Pons (tissue), 1 donor: ENCODE measurements around the gene CHCHD4.
"Not testable (repeated sequence)": the region's sequence is repeated elsewhere in the genome, so short reads cannot be mapped to it uniquely, and the experiment has no call there.

Experiments
- DNase-seq: peaks from one replicate; pipeline ENCODE4 v3.0.0-alpha.2; 2016; ENCODE audit warnings: low spot score

CHCHD4 gene

DNA sequence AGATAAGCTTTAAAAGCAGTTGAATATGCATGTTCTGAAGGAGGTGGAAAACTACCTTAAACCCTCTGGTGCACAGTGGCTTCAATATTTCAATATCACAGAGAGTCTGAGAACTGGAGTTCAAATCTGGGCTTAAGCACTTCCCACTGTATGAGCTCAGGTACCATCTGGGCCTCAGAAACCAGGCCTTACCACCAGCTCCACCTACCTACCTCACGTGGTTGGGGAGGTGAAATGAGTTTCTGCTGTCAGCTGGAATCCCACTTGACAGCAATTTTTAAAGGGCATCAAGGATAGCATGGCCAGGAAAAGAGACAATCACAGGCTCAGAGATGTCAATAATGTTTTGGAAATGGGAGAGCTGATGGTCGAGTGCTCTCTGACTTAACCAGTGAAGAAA, 5.0 kb downstream of the CHCHD4 start:
- DNase-seq, result no peak

DNA sequence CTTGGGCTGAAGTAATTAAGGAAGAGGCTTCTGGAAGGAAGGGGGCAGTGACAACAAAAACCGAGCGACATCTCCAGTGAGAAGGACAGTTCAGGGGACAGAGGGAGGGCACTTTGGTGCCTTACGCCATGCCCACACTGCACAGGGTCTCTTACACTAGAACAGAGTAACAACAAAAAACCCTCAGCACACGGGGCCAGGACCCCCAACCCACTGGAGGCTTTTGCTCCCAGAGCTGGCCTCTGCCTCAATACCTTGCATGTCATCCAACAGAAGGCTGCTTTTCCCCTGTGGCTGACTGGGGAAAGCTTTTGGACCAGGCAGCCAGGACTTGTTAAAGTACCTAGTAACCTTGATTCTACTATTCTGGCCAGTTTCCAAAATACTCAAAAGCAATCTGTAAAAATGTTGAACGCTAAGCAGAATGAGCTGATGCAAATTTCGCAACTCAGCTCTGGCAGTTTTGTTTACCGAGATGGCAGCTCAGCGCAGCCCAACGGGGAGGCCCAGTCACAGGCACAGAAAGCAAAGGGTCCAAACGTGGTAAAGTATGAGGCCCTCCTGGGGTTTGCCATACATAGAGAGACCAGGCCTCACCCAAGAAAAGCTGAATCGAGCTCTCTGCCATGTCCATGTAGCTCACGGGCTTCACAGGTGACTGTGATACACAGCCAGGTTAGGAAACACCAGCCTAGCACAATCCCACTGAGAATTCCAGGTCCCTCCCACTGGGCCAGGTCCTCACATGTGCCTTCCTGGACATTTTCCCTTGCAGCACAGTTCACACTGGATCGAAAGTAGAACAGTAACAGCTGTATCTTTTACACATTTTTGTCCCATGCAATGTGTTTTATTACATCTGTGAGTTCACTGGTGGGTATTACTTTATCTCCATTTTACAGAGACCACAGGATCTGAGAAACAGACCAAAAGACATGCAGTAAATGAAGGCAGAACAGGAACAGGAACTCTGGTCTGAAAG, 6.0 kb downstream of the CHCHD4 start:
- no peak for DNase-seq

DNA sequence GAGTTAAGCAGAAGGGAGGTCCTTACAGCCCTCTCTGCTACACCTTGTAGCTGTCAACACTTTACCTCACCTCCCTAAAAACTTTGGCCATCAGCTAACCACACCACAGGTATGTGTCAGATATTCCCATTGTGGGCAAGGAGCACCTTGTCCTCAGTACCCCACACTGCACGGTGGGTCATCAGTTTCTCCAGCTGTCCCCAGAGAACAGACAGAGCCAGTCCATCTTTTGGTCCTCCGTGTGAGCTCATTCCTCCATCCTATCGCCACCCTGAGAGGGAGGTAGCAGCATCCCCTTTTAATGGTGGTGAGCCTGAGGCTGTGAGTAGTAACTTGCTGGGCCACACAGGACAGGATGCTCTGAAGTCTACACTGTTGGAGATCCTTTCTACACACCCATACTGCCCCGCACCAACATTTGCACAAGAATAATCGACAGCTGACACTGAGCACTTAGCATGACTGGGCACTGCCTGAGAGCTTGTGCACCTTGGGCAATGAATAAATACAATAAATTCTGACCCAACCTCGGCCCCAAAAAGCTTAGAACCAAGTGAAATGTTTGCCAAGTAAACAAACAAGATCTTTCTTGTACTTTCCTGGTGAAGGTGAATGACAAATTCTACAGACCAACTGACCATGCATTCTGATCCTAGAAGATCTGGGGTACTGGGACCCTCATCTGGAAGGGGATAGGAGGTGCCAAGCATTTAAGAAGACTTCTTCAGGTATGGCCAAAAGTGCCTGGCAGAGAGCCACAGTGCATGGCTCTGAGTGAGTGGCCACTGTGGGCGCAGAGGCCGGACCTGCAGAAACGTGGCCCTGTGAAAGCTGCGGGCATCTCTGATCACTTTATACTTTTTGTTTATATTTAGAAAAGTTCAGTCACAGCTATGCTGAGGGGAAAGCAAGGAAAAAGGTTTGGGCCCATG, 6.9 kb downstream of the CHCHD4 start:
- no peak for DNase-seq

- no peak for DNase-seq
These were observed 10.6 kb downstream of the CHCHD4 start for GRCh38 chr3:14113965-14114635.

- no peak for DNase-seq
These were observed 14.0 kb downstream of the CHCHD4 start for GRCh38 chr3:14110699-14111098.

GRCh38 chr3:14109821-14110220, 14.8 kb downstream of the CHCHD4 start:
- not testable (repeated sequence) for DNase-seq

DNA sequence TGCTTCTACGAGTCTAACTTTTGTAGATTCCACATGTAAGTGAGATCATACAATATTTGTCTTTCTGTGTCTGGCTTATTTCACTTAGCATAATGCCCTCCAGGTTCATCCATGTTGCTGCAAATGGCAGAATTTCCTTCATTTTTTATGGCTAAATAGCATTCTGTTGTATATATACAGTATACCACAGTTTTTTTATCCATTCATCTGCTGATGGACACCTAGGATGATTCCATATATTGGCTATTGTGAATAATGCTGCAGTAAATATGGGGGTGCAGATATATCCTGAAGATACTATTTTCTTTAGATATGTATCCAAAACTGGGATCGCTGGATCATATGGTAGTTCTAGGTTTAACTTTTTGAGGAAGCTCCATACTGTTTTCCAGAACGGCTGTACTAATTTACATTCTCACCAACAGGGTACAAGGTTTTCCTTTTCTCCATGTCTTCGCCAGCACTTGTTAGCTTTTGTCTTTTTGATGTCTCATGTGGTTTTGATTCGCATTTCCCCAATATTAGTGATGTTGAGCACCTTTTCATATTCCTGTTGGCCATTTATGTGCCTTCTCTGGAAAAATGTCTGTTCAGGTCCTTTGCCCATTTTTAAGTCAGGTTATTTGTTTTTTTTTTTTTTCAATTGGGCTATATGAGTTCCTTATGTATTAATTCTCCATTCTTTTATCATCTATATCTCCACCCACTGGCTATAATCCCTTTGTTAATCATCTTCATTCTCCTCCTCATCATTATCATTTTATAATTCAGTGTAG, 26.9 kb downstream of the CHCHD4 start:
- no peak for DNase-seq

- DNase-seq, result no peak
These were observed 27.9 kb downstream of the CHCHD4 start for GRCh38 chr3:14096742-14097141.

- no peak for DNase-seq
These were observed 30.8 kb downstream of the CHCHD4 start for GRCh38 chr3:14093831-14094230.

- DNase-seq, result no peak
These were observed 32.2 kb downstream of the CHCHD4 start for GRCh38 chr3:14092464-14092863.

DNA sequence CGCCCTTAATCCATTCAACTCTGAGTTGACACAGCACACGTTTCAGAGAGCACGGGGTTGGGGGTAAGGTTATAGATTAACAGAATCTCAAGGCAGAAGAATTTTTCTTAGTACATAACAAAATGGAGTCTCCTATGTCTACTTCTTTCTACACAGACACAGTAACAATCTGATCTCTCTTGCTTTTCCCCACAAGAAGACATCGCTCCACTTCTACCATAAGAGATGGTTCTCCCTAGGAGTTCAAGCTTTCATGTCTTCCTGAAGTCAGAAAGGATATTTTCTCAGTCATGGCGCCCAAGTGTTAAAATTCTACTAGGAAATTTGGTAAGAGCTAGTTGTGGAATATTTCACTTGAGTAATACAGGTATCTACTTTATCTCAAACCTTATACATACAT, 32.7 kb downstream of the CHCHD4 start:
- DNase-seq, result not testable (repeated sequence)

- DNase-seq, result not testable (repeated sequence)
These were observed 37.2 kb downstream of the CHCHD4 start for GRCh38 chr3:14087461-14087860.

GRCh38 chr3:14082108-14082657, 42.5 kb downstream of the CHCHD4 start:
- no peak for DNase-seq

DNA sequence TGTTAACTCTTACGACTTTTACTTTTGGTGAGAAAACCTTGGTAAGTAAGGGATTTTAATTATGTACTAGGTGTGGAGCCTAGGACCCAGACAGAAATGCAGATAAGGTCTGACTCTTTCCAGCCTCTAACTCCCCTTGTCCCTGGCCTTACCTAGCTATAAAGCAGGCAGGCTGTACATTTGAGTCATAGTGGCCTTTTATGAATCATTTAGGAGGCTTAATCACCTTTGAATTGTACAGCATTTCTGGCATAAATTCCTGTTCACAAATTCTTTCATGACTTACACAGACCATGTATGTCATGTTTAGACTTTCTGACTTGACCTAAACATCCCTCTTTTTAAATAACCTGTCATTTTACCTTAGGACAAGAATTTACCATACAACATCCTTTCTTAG, 47.4 kb downstream of the CHCHD4 start:
- DNase-seq, result no peak

GRCh38 chr3:14075233-14075632, 49.4 kb downstream of the CHCHD4 start:
- DNase-seq, result not testable (repeated sequence)

DNA sequence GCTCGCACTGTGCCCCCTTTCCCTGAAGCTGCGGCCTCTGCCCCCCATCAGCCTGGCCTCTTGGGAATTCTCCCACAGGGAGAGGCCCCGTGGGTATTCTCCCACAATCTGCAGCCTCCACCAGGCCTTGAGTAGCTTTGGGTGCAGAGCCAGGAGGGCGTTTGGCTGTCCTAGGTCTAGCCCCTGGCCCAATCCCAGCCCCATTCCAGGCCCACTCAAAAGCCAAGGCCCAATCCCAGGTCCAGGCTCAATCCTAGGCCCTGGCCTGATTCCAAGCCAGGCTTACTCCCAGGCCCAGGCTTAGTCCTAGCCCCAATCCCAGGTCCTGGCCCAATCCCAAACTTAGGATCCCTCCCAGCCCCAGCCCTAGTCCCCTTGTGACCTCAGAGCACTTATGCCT, 59.8 kb downstream of the CHCHD4 start:
- DNase-seq, result no peak

GRCh38 chr3:14063152-14063551, 61.5 kb downstream of the CHCHD4 start:
- no peak for DNase-seq
